ENCODE results near the gene ADRA2B.

DNA sequence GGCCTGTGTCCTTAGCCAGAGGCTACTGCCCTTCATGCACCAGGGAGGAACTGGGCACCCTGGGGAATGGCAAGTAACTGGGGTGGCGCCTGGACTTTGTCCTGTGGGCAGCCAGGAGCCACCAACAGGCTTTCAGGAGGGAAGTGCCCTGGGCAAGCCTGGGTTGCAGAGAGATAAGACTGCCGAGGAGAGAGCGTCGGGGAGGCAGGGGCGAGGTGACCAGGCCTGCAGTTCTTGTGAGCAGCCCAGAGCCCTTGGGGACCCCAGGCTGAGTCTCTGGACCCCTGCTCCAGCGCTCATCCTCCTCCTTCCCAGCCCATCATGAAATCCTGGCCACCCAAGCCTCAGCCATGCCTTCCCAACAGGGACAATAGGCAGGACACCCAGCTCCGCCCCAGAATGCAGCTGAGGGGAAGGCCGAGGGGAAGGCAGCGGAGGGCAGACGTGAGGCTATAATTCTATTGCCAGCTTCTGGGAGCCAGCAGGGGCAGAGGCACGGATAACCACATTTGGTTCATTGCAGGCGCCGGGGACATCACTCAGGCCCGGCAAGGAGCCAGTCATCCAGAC lies 25.1 kb downstream of the ADRA2B start:
- TF ChIP-seq SMAD4 (CRISPR knock-in tag; IDR thresholded peaks at IDR 0.05) = no peak
- TF ChIP-seq CTCF (IDR thresholded peaks at IDR 0.05) = no peak
- TF ChIP-seq CREB1 (CRISPR knock-in tag; IDR thresholded peaks at IDR 0.05) = no peak
- TF ChIP-seq MAX (CRISPR knock-in tag; IDR thresholded peaks at IDR 0.05) = no peak
- TF ChIP-seq IRF2 (CRISPR knock-in tag; IDR thresholded peaks at IDR 0.05; ENCODE audit: borderline replicate concordance, low read depth) = no peak
- TF ChIP-seq AFF4 (CRISPR knock-in tag; IDR thresholded peaks at IDR 0.05; ENCODE audit: borderline replicate concordance) = no peak
- no peak for TF ChIP-seq ZNF317 (CRISPR knock-in tag; IDR thresholded peaks at IDR 0.05; ENCODE audit: borderline replicate concordance, low read depth)
- TF ChIP-seq, protein P1, sequence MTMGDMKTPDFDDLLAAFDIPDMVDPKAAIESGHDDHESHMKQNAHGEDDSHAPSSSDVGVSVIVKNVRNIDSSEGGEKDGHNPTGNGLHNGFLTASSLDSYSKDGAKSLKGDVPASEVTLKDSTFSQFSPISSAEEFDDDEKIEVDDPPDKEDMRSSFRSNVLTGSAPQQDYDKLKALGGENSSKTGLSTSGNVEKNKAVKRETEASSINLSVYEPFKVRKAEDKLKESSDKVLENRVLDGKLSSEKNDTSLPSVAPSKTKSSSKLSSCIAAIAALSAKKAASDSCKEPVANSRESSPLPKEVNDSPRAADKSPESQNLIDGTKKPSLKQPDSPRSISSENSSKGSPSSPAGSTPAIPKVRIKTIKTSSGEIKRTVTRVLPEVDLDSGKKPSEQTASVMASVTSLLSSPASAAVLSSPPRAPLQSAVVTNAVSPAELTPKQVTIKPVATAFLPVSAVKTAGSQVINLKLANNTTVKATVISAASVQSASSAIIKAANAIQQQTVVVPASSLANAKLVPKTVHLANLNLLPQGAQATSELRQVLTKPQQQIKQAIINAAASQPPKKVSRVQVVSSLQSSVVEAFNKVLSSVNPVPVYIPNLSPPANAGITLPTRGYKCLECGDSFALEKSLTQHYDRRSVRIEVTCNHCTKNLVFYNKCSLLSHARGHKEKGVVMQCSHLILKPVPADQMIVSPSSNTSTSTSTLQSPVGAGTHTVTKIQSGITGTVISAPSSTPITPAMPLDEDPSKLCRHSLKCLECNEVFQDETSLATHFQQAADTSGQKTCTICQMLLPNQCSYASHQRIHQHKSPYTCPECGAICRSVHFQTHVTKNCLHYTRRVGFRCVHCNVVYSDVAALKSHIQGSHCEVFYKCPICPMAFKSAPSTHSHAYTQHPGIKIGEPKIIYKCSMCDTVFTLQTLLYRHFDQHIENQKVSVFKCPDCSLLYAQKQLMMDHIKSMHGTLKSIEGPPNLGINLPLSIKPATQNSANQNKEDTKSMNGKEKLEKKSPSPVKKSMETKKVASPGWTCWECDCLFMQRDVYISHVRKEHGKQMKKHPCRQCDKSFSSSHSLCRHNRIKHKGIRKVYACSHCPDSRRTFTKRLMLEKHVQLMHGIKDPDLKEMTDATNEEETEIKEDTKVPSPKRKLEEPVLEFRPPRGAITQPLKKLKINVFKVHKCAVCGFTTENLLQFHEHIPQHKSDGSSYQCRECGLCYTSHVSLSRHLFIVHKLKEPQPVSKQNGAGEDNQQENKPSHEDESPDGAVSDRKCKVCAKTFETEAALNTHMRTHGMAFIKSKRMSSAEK (CRISPR knock-in tag; IDR thresholded peaks at IDR 0.05; ENCODE audit: borderline replicate concordance) = no peak
- TF ChIP-seq, protein P2, sequence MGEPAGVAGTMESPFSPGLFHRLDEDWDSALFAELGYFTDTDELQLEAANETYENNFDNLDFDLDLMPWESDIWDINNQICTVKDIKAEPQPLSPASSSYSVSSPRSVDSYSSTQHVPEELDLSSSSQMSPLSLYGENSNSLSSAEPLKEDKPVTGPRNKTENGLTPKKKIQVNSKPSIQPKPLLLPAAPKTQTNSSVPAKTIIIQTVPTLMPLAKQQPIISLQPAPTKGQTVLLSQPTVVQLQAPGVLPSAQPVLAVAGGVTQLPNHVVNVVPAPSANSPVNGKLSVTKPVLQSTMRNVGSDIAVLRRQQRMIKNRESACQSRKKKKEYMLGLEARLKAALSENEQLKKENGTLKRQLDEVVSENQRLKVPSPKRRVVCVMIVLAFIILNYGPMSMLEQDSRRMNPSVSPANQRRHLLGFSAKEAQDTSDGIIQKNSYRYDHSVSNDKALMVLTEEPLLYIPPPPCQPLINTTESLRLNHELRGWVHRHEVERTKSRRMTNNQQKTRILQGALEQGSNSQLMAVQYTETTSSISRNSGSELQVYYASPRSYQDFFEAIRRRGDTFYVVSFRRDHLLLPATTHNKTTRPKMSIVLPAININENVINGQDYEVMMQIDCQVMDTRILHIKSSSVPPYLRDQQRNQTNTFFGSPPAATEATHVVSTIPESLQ (CRISPR knock-in tag; IDR thresholded peaks at IDR 0.05) = no peak
- no peak for TF ChIP-seq PRDM15 (CRISPR knock-in tag; IDR thresholded peaks at IDR 0.05)

Measured in WTC11 (cell line).